H1 (cell line): Measurements from ENCODE around the gene TNS1. TPM values are rescaled to one million over a fixed set of nuclear protein-coding genes. Genes with fewer than 3 reads are reported as not detected.

Experiments
- CTCF ChIA-PET: fragments of 300-600 bp; sonication (Branson Sonifier 250); formaldehyde crosslinking; loops from one replicate; lab custom pipeline; 2021; ENCODE audit not compliant: partially characterized antibody; lab: Charles Lee
- POLR2A ChIA-PET: fragments of 300-600 bp; sonication (Branson Sonifier 250); formaldehyde crosslinking; loops from one replicate; lab custom pipeline; 2021; ENCODE audit warnings: inconsistent platforms; ENCODE audit not compliant: partially characterized antibody; lab: Charles Lee
- DNase-seq, 2 experiments: peaks; one replicate each; pipeline versions ENCODE4 v3.0.0 to v3.0.0-alpha.2; 2010 to 2022; ENCODE audit warnings: low spot score in 2 of 2, low read depth in 1 of 2, mixed read lengths in 1 of 2
- FAIRE-seq: peaks from 2 replicates; lab custom pipeline; 2011; peaks lifted over from hg19 to GRCh38; lab: Jason Lieb, UNC
- H2AFZ ChIP-seq: 2 replicates; pipeline ENCODE4 v1.8.1; 2012; ENCODE audit warnings: low read length, inconsistent platforms
- H2AK5ac ChIP-seq: 2 replicates; pipeline ENCODE4 v1.6.1; 2013; ENCODE audit warnings: low read depth, low read length
- H2BK120ac ChIP-seq: replicated peaks from 2 replicates; pipeline ENCODE3; 2013; ENCODE audit warnings: low read depth, low read length, inconsistent platforms
- H2BK12ac ChIP-seq: 2 replicates; pipeline ENCODE4 v1.6.1; 2013; ENCODE audit warnings: low read depth, low read length
- H2BK15ac ChIP-seq: 2 replicates; pipeline ENCODE4 v1.6.1; 2013; ENCODE audit warnings: low read length
- H2BK20ac ChIP-seq: 2 replicates; pipeline ENCODE4 v1.6.1; 2013; ENCODE audit warnings: low read length
- H2BK5ac ChIP-seq: 2 replicates; pipeline ENCODE4 v1.6.1; 2013; ENCODE audit warnings: low read depth, low read length
- H3K14ac ChIP-seq: 2 replicates; pipeline ENCODE4 v1.6.1; 2013; ENCODE audit warnings: inconsistent platforms; ENCODE audit not compliant: insufficient read length
- H3K18ac ChIP-seq: 2 replicates; pipeline ENCODE4 v1.6.1; 2013; ENCODE audit warnings: low read length; ENCODE audit errors: extremely low read depth
- H3K23ac ChIP-seq: 2 replicates; pipeline ENCODE4 v1.6.1; 2013; ENCODE audit warnings: inconsistent platforms; ENCODE audit not compliant: insufficient read length
- H3K23me2 ChIP-seq: 2 replicates; pipeline ENCODE4 v1.6.1; 2013; ENCODE audit warnings: low read depth, low read length
- H3K27ac ChIP-seq: 2 replicates; pipeline ENCODE4 v1.6.1; 2011; ENCODE audit warnings: low read depth, low read length, inconsistent platforms
- H3K27me3 ChIP-seq, 4 experiments: replicated peaks in 1 of 4; 1 replicate in 1 of 4; 2 replicates in 3 of 4; pipeline versions ENCODE4 v1.6.1 to v1.8.1; 2011 to 2013; ENCODE audit warnings: low read length in 3 of 4, mild to moderate bottlenecking in 3 of 4, inconsistent platforms in 2 of 4, mixed read lengths in 2 of 4, moderate library complexity in 1 of 4; ENCODE audit not compliant: control insufficient read depth in 3 of 4, insufficient read depth in 3 of 4; ENCODE audit errors: extremely low read depth in 1 of 4
- H3K36me3 ChIP-seq, 4 experiments: 2 replicates each; pipeline versions ENCODE4 v1.6.1 to v1.8.1; 2011 to 2013; ENCODE audit warnings: mild to moderate bottlenecking in 4 of 4, low read length in 3 of 4, moderate library complexity in 2 of 4, control low read depth in 1 of 4, inconsistent platforms in 1 of 4; ENCODE audit not compliant: insufficient read depth in 4 of 4, control insufficient read depth in 2 of 4
- H3K4ac ChIP-seq: replicated peaks from 2 replicates; pipeline ENCODE3; 2013; ENCODE audit warnings: low read length, low read depth, mixed read lengths, inconsistent platforms; ENCODE audit not compliant: insufficient read length
- H3K4me1 ChIP-seq, 4 experiments: replicated peaks in 1 of 4; 1 replicate in 1 of 4; 2 replicates in 3 of 4; pipeline versions ENCODE4 v1.6.1 to v1.8.1; 2011 to 2013; ENCODE audit warnings: low read length in 3 of 4, inconsistent platforms in 2 of 4, mixed read lengths in 1 of 4; ENCODE audit not compliant: insufficient read depth in 4 of 4, control insufficient read depth in 3 of 4
- H3K4me2 ChIP-seq, 2 experiments: 2 replicates each; pipeline versions ENCODE4 v1.6.1 to v1.8.1; 2011 to 2013; ENCODE audit warnings: low read depth in 2 of 2, low read length in 2 of 2, control low read depth in 1 of 2, inconsistent platforms in 1 of 2, mild to moderate bottlenecking in 1 of 2; ENCODE audit not compliant: insufficient read depth in 1 of 2
- H3K4me3 ChIP-seq, 4 experiments: fragments of 200-600, 300-600 bp in 1 of 4; sonication (generic), shearing (Covaris generic), sonication (Bioruptor Twin) in 1 of 4; 2 replicates each; pipeline versions ENCODE4 v1.5.1 to v1.8.1; 2011 to 2016; ENCODE audit warnings: low read length in 4 of 4, low read depth in 3 of 4, control low read depth in 2 of 4, inconsistent platforms in 2 of 4, mild to moderate bottlenecking in 2 of 4, mixed read lengths in 1 of 4, moderate library complexity in 1 of 4; ENCODE audit not compliant: insufficient read depth in 2 of 4; ENCODE audit errors: extremely low read depth in 1 of 4
- H3K56ac ChIP-seq: replicated peaks from 2 replicates; pipeline ENCODE3; 2013; ENCODE audit warnings: low read depth, mild to moderate bottlenecking, mixed read lengths, low read length, inconsistent platforms; ENCODE audit not compliant: insufficient read length
- H3K79me1 ChIP-seq: 2 replicates; pipeline ENCODE4 v1.6.1; 2013; ENCODE audit warnings: low read depth, low read length, control low read depth
- H3K79me2 ChIP-seq, 2 experiments: 2 replicates each; pipeline versions ENCODE4 v1.6.1 to v1.8.1; 2012 to 2013; ENCODE audit warnings: low read length in 2 of 2, mild to moderate bottlenecking in 2 of 2, inconsistent platforms in 1 of 2; ENCODE audit not compliant: insufficient read depth in 2 of 2, control insufficient read depth in 1 of 2
- H3K9ac ChIP-seq, 4 experiments: replicated peaks in 1 of 4; 1 replicate in 1 of 4; 2 replicates in 3 of 4; pipeline versions ENCODE4 v1.6.1 to v1.8.1; 2011 to 2013; ENCODE audit warnings: low read depth in 3 of 4, low read length in 3 of 4, control low read depth in 2 of 4, mild to moderate bottlenecking in 2 of 4, moderate library complexity in 2 of 4, inconsistent platforms in 1 of 4; ENCODE audit errors: extremely low read depth in 1 of 4
- H3K9me3 ChIP-seq, 2 experiments: 2 replicates each; pipeline versions ENCODE4 v1.6.1 to v1.8.1; 2012 to 2013; ENCODE audit warnings: mild to moderate bottlenecking in 2 of 2, moderate library complexity in 2 of 2, control low read depth in 1 of 2, inconsistent platforms in 1 of 2, low read depth in 1 of 2, low read length in 1 of 2, mixed read lengths in 1 of 2; ENCODE audit not compliant: insufficient read depth in 2 of 2
- H4K20me1 ChIP-seq, 2 experiments: replicated peaks in 1 of 2; 2 replicates each; pipeline versions ENCODE3 to v1.8.1; 2011 to 2013; ENCODE audit warnings: inconsistent platforms in 2 of 2, low read length in 2 of 2, mild to moderate bottlenecking in 1 of 2; ENCODE audit not compliant: insufficient read depth in 2 of 2, control insufficient read depth in 1 of 2
- H4K5ac ChIP-seq: 2 replicates; pipeline ENCODE4 v1.6.1; 2013; ENCODE audit warnings: low read length, low read depth, mixed read lengths, inconsistent platforms; ENCODE audit not compliant: insufficient read length
- H4K8ac ChIP-seq: 2 replicates; pipeline ENCODE4 v1.8.0; 2013; ENCODE audit warnings: mild to moderate bottlenecking, moderate library complexity, low read length, inconsistent platforms; ENCODE audit not compliant: insufficient read depth; ENCODE audit errors: extremely low read depth
- H4K91ac ChIP-seq: replicated peaks from 2 replicates; pipeline ENCODE3; 2013; ENCODE audit warnings: low read length, mixed read lengths, inconsistent platforms; ENCODE audit not compliant: insufficient read length
- CEBPB ChIP-seq: IDR thresholded peaks from 2 replicates; pipeline ENCODE4 v1.6.1; 2012; ENCODE audit warnings: low read depth, low read length
- EZH2 ChIP-seq: fragments of 200-600 bp; sonication (generic); IDR thresholded peaks from 2 replicates; pipeline ENCODE4 v1.7.1; 2012; ENCODE audit warnings: low read depth, mild to moderate bottlenecking, moderate library complexity, low read length, inconsistent platforms; ENCODE audit not compliant: severe bottlenecking
- GABPA ChIP-seq: IDR thresholded peaks from 2 replicates; pipeline ENCODE4 v1.6.1; 2011; ENCODE audit warnings: mild to moderate bottlenecking, low read length, moderate library complexity, borderline replicate concordance; ENCODE audit not compliant: insufficient read depth
- HDAC6 ChIP-seq: IDR thresholded peaks from one replicate; pipeline ENCODE4 v1.7.1; 2012; ENCODE audit warnings: low read depth, mild to moderate bottlenecking, inconsistent platforms, low read length, moderate library complexity
- KDM1A ChIP-seq: fragments of 200-600, 300-600 bp; sonication (generic); IDR thresholded peaks from 2 replicates; pipeline ENCODE4 v1.7.1; 2016; ENCODE audit warnings: mild to moderate bottlenecking, low read length, borderline replicate concordance
- KDM5A ChIP-seq: fragments of 200-600 bp; IDR thresholded peaks from 2 replicates; pipeline ENCODE4 v1.7.1; 2012; ENCODE audit warnings: mild to moderate bottlenecking, low read length, inconsistent platforms, mixed read lengths
- POLR2A ChIP-seq, 2 experiments: IDR thresholded peaks; 1 replicate in 1 of 2; 2 replicates in 1 of 2; pipeline ENCODE4 v1.6.1; 2011; ENCODE audit warnings: low read depth in 2 of 2, low read length in 2 of 2, mild to moderate bottlenecking in 2 of 2; ENCODE audit errors: control extremely low read depth in 1 of 2
- RNF2 ChIP-seq: fragments of 200-900, 300-1000 bp; sonication (generic); IDR thresholded peaks from 2 replicates; pipeline ENCODE4 v1.7.1; 2016; ENCODE audit warnings: borderline replicate concordance, low read depth, mild to moderate bottlenecking, antibody characterized with exemption, low read length; ENCODE audit not compliant: poor library complexity, severe bottlenecking; ENCODE audit errors: missing control alignments
- RXRA ChIP-seq: IDR thresholded peaks from 2 replicates; pipeline ENCODE4 v1.6.1; 2011; ENCODE audit warnings: low read depth, mild to moderate bottlenecking, low read length, moderate library complexity; ENCODE audit not compliant: insufficient read depth
- SAP30 ChIP-seq: fragments of 300-600 bp; sonication (generic); IDR thresholded peaks from 2 replicates; pipeline ENCODE4 v1.7.1; 2012; ENCODE audit warnings: low read length, moderate library complexity, mild to moderate bottlenecking, inconsistent platforms; ENCODE audit not compliant: insufficient read depth, insufficient replicate concordance
- SIRT6 ChIP-seq: IDR thresholded peaks from one replicate; pipeline ENCODE4 v1.7.1; 2012; ENCODE audit warnings: low read length, inconsistent platforms
- SIX5 ChIP-seq: IDR thresholded peaks from 2 replicates; pipeline ENCODE4 v1.6.1; 2011; ENCODE audit warnings: mild to moderate bottlenecking, low read depth, low read length
- SP1 ChIP-seq: IDR thresholded peaks from 2 replicates; pipeline ENCODE4 v1.6.1; 2011; ENCODE audit warnings: low read depth, low read length
- TBP ChIP-seq: IDR thresholded peaks from 2 replicates; pipeline ENCODE4 v1.6.1; 2011; ENCODE audit warnings: low read depth, low read length, improper control_type of control experiment
- YY1 ChIP-seq: IDR thresholded peaks from 2 replicates; pipeline ENCODE4 v1.6.1; 2011; ENCODE audit warnings: low read depth, mild to moderate bottlenecking, low read length
- WGBS, 2 experiments: shearing (Covaris generic) in 1 of 2; methylation state at CpG; one replicate each; pipeline versions ENCODE4 v1.1.6 to v1.1.7; 2013 to 2015; ENCODE audit warnings: low lambda C conversion rate in 2 of 2, mixed read lengths in 2 of 2, inconsistent platforms in 1 of 2, low coverage in 1 of 2, missing lambda C conversion rate in 1 of 2; ENCODE audit not compliant: insufficient replicate concordance in 2 of 2, insufficient coverage in 1 of 2, insufficient read length in 1 of 2; ENCODE audit errors: extremely low coverage in 1 of 2, missing lambda C conversion rate in 1 of 2; 5-methylcytosine and 5-hydroxymethylcytosine counted together
- polyA plus RNA-seq, 7 experiments: library from polyadenylated mRNA; depleted of rRNA in 3 of 7; stranded (reverse) in 5 of 7; unstranded in 2 of 7; fragments of >200 nt in 5 of 7; fragments of 200-250 nt in 2 of 7; gene quantifications; 1 replicate in 5 of 7; 2 replicates in 1 of 7; 4 replicates in 1 of 7; pipeline versions ENCODE4 v1.2.1 to v1.2.3, GENCODE V29; 2011 to 2013; ENCODE audit warnings: missing spikeins in 2 of 7, mixed read lengths in 2 of 7
- total RNA-seq: library from RNA; stranded (reverse); fragmentation: NEBNext Ultra II Directional; extraction: Animal tissue kit (Norgen Biotek cat#: 25700); gene quantifications from 2 replicates; pipeline ENCODE4 v1.2.1, GENCODE V29; 2021

The TNS1 gene
- total and polyA plus RNA-seq, 2 of the 8 experiments (the other 6 are each of a cell fraction or from before 2014, with no cell fraction given) = 1.5 to 5.1 TPM

DNA sequence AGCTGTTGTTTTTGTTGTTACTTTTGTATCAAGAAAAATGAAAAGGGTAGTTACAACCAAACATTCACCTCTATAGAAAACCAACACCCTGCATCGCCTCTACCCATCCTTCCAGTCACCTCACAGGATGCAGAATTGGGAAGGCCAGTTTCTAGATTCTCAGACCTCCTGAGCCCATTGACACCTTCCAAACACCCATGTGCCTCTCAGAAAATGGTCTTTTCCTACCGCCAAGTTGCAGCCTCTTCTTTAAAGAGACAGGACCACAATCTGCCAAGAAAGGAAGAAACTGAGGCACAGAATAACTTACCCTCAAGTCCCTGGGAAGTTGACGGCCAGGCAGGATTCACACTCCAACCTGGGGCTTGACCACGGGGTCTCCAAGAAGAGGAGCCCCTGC lies 101.4 kb downstream of the TNS1 start:
- CTCF ChIA-PET = interaction anchor here (0.6 to 14.9 kb wide), 10 partner anchors 10 to 1608 kb away, joined by 3 to 207 read pairs (median 15); no protein-coding TSS in a partner anchor
- Histone ChIP-seq H3K79me1 (no peaks in the 10 kb centered on the region), H3K4me1 (peaks cover 0 to 4% (median 2%) of the 10 kb centered on the region in 4 experiments; a peak in 4 of 7 replicates), H3K4ac (no peak overlapping the region), H3K36me3 (no peaks in the 10 kb centered on the region), H2AK5ac (no peak overlapping the region), H3K23me2 (no peaks in the 10 kb centered on the region), H2AFZ (no peak overlapping the region), H4K20me1 (no peaks in the 10 kb centered on the region), H3K18ac (no peak overlapping the region), H3K23ac (no peak overlapping the region), H3K4me2 (no peak overlapping the region), H4K5ac (no peak overlapping the region), H4K8ac (no peak overlapping the region), H3K27ac (no peak overlapping the region), H2BK120ac (no peak overlapping the region), H3K4me3 (no peak overlapping the region), H4K91ac (no peak overlapping the region), H3K56ac (no peak overlapping the region), H2BK20ac (no peak overlapping the region), H2BK12ac (no peak overlapping the region), H3K14ac (no peak overlapping the region), H2BK15ac (no peak overlapping the region), H3K9me3 (no peaks in the 10 kb centered on the region), H2BK5ac (no peak overlapping the region), H3K27me3 (no peaks in the 10 kb centered on the region), H3K79me2 (no peaks in the 10 kb centered on the region), H3K9ac (no peak overlapping the region)
- DNase-seq (no peak), FAIRE-seq (no peak)
- POLR2A ChIA-PET = interaction anchor here (1.1 kb wide), 1 partner anchor 12 kb away, joined by 4 read pairs; no protein-coding TSS in a partner anchor
- WGBS, 2 experiments = 90% methylated on average over 4 of the region's 4 CpGs; no CpG with 5 or more reads in 1 of the 2 experiments
- TF ChIP-seq YY1 = no peak
- no peak for TF ChIP-seq KDM5A
- TF ChIP-seq TBP = no peak
- TF ChIP-seq SP1 = no peak
- no peak for TF ChIP-seq GABPA
- TF ChIP-seq SAP30 = no peak
- no peak for TF ChIP-seq POLR2A (IDR thresholded peaks at IDR 0.05; ENCODE audit: control extremely low read depth in 1 of 2, low read depth in 2 of 2, low read length in 2 of 2)
- TF ChIP-seq CEBPB = no peak
- no peak for TF ChIP-seq SIX5
- no peak for TF ChIP-seq SIRT6
- no peak for TF ChIP-seq KDM1A
- no peak for TF ChIP-seq RXRA
- TF ChIP-seq HDAC6 = no peak
- no peak for TF ChIP-seq EZH2
- TF ChIP-seq RNF2 = no peak
